ENCODE data around the gene KCND3.
A peak's percentile ranks its signal among the peaks of the same experiment; 100 is the strongest.

KCND3 gene

GRCh38 chr1:111769517-111770146 lies 219.8 kb downstream of the KCND3 start:
- H3K27me3 ChIP-seq (ENCODE audit: insufficient read depth, low read length) = no peaks in the 10 kb centered on the region
- H3K9me3 ChIP-seq (ENCODE audit: low read length) = no peaks in the 10 kb centered on the region
- H2AFZ ChIP-seq (ENCODE audit: low read length) = no peak overlapping the region
- H3F3A ChIP-seq (ENCODE audit: insufficient read depth, low read length) = no peaks in the 10 kb centered on the region
- no peaks in the 10 kb centered on the region for H3K79me2 ChIP-seq (ENCODE audit: insufficient read depth, low read length)
- no peak overlapping the region for H3K4me2 ChIP-seq (ENCODE audit: low read length)
- no peak overlapping the region for H3K27ac ChIP-seq (ENCODE audit: low read depth, low read length, poor library complexity, severe bottlenecking)
- H3K36me3 ChIP-seq (ENCODE audit: insufficient read depth, low read length) = peaks cover 47% of the 10 kb centered on the region
- H3K4me3 ChIP-seq (ENCODE audit: low read depth, low read length, poor library complexity, severe bottlenecking) = no peak overlapping the region
- H3K9me2 ChIP-seq (ENCODE audit: low read depth, low read length) = no peaks in the 10 kb centered on the region
- no peaks in the 10 kb centered on the region for H4K20me1 ChIP-seq (ENCODE audit: insufficient read depth, low read length)
- H3K9ac ChIP-seq (ENCODE audit: low read length) = no peak overlapping the region
- no peaks in the 10 kb centered on the region for H3K4me1 ChIP-seq (ENCODE audit: insufficient read depth, low read length, severe bottlenecking)
- TF ChIP-seq CTCF (IDR thresholded peaks at IDR 0.05; ENCODE audit: low read length) (peak; percentile 85), EZH2 (IDR thresholded peaks at IDR 0.05; ENCODE audit: borderline replicate concordance, low read length) (no peak)

- H3K27ac ChIP-seq (ENCODE audit: low read depth, low read length, poor library complexity, severe bottlenecking) = no peak overlapping the region
- no peak overlapping the region for H2AFZ ChIP-seq (ENCODE audit: low read length)
- no peak overlapping the region for H3K4me2 ChIP-seq (ENCODE audit: low read length)
- no peak overlapping the region for H3K4me3 ChIP-seq (ENCODE audit: low read depth, low read length, poor library complexity, severe bottlenecking)
- H3K9ac ChIP-seq (ENCODE audit: low read length) = no peak overlapping the region
- no peaks in the 10 kb centered on the region for H3K4me1 ChIP-seq (ENCODE audit: insufficient read depth, low read length, severe bottlenecking)
- H4K20me1 ChIP-seq (ENCODE audit: insufficient read depth, low read length) = no peaks in the 10 kb centered on the region
- no peaks in the 10 kb centered on the region for H3K9me2 ChIP-seq (ENCODE audit: low read depth, low read length)
- no peaks in the 10 kb centered on the region for H3K27me3 ChIP-seq (ENCODE audit: insufficient read depth, low read length)
- no peak for TF ChIP-seq EZH2 (IDR thresholded peaks at IDR 0.05; ENCODE audit: borderline replicate concordance, low read length)
- TF ChIP-seq CTCF (IDR thresholded peaks at IDR 0.05; ENCODE audit: low read length) = no peak
- no peaks in the 10 kb centered on the region for H3K9me3 ChIP-seq (ENCODE audit: low read length)
- H3K79me2 ChIP-seq (ENCODE audit: insufficient read depth, low read length) = no peaks in the 10 kb centered on the region
- no peaks in the 10 kb centered on the region for H3F3A ChIP-seq (ENCODE audit: insufficient read depth, low read length)
- H3K36me3 ChIP-seq (ENCODE audit: insufficient read depth, low read length) = peaks cover 57% of the 10 kb centered on the region
Measured at GRCh38 chr1:111768625-111769024, 220.8 kb downstream of the KCND3 start.

- Histone ChIP-seq H3F3A (ENCODE audit: insufficient read depth, low read length) (no peaks in the 10 kb centered on the region), H3K4me1 (ENCODE audit: insufficient read depth, low read length, severe bottlenecking) (no peaks in the 10 kb centered on the region), H3K4me3 (ENCODE audit: low read depth, low read length, poor library complexity, severe bottlenecking) (no peak overlapping the region), H3K27me3 (ENCODE audit: insufficient read depth, low read length) (no peaks in the 10 kb centered on the region), H3K27ac (ENCODE audit: low read depth, low read length, poor library complexity, severe bottlenecking) (no peak overlapping the region), H3K4me2 (ENCODE audit: low read length) (no peak overlapping the region), H2AFZ (ENCODE audit: low read length) (no peak overlapping the region), H3K36me3 (ENCODE audit: insufficient read depth, low read length) (peaks cover 63% of the 10 kb centered on the region), H3K9ac (ENCODE audit: low read length) (no peak overlapping the region), H3K79me2 (ENCODE audit: insufficient read depth, low read length) (no peaks in the 10 kb centered on the region), H4K20me1 (ENCODE audit: insufficient read depth, low read length) (no peaks in the 10 kb centered on the region), H3K9me2 (ENCODE audit: low read depth, low read length) (no peaks in the 10 kb centered on the region), H3K9me3 (ENCODE audit: low read length) (no peaks in the 10 kb centered on the region)
- TF ChIP-seq CTCF (IDR thresholded peaks at IDR 0.05; ENCODE audit: low read length) (no peak), EZH2 (IDR thresholded peaks at IDR 0.05; ENCODE audit: borderline replicate concordance, low read length) (no peak)
Measured at GRCh38 chr1:111768023-111768422, 221.4 kb downstream of the KCND3 start.
